SK-N-SH (cell line): ENCODE results near the gene PI4K2B.
"Not testable (repeated sequence)": the region's sequence is repeated elsewhere in the genome, so short reads cannot be mapped to it uniquely, and the experiment has no call there.

Experiments used
- EP300 ChIP-seq, 2 experiments: IDR thresholded peaks; 2 replicates each; pipeline versions ENCODE4 v1.4.0 to v1.6.1; 2012; ENCODE audit warnings: borderline replicate concordance in 1 of 2, low read depth in 1 of 2, low read length in 1 of 2
- EZH2phosphoT487 ChIP-seq: fragments of 200-600 bp; sonication (generic); IDR thresholded peaks from 2 replicates; pipeline ENCODE4 v1.6.1; 2017; ENCODE audit warnings: low read depth, mixed run types, mild to moderate bottlenecking, antibody characterized with exemption, moderate library complexity, borderline replicate concordance
- GABPA ChIP-seq: IDR thresholded peaks from 2 replicates; pipeline ENCODE4 v1.4.0; 2012; ENCODE audit warnings: low read depth, mild to moderate bottlenecking
- JUND ChIP-seq: IDR thresholded peaks from 2 replicates; pipeline ENCODE4 v1.4.0; 2012
- MXI1 ChIP-seq: IDR thresholded peaks from 2 replicates; pipeline ENCODE4 v1.6.1; 2012; ENCODE audit warnings: mild to moderate bottlenecking, low read depth, low read length, improper control_type of control experiment
- NFIC ChIP-seq: IDR thresholded peaks from 2 replicates; pipeline ENCODE4 v1.4.0; 2012; ENCODE audit warnings: borderline replicate concordance
- NRF1 ChIP-seq: IDR thresholded peaks from 2 replicates; pipeline ENCODE4 v1.6.1; 2012; ENCODE audit warnings: low read depth, mild to moderate bottlenecking, low read length
- SMC3 ChIP-seq: IDR thresholded peaks from 2 replicates; pipeline ENCODE4 v1.6.1; 2012; ENCODE audit warnings: low read depth, low read length, improper control_type of control experiment
- TAF1 ChIP-seq: IDR thresholded peaks from 2 replicates; pipeline ENCODE4 v1.6.1; 2012; ENCODE audit warnings: low read depth, mild to moderate bottlenecking, low read length, moderate library complexity, borderline replicate concordance
- TEAD4 ChIP-seq: IDR thresholded peaks from 2 replicates; pipeline ENCODE4 v1.4.0; 2012; ENCODE audit warnings: mild to moderate bottlenecking, borderline replicate concordance; ENCODE audit not compliant: insufficient read depth
- TF ChIP-seq, protein P1 (sequence below): fragments of 200-600 bp; sonication (generic); IDR thresholded peaks from 2 replicates; pipeline ENCODE4 v1.6.1; 2017; ENCODE audit warnings: antibody characterized with exemption, mild to moderate bottlenecking, moderate library complexity

DNA sequence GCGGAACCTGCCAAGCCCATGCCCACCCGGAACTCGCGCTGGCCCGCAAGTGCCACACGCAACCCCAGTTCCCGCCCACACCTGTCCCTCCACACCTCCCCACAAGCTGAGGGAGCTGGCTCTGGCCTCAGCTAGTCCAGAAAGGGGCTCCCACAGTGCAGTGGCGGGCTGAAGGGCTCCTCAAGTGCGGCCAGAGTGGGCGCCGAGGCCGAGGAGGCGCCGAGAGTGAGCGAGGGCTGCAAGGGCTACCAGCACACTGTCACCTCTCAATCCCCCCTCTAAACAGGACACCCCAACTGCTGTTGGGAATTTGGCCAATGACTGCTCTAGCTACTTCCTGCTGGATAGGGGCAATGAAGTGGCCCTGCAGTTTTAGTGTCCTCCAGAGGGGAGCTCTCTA, 5.7 kb downstream of the PI4K2B start:
- TF ChIP-seq TAF1; TEAD4; EZH2phosphoT487; EP300 (IDR thresholded peaks at IDR 0.05; ENCODE audit: borderline replicate concordance in 1 of 2, low read depth in 1 of 2, low read length in 1 of 2); NRF1; GABPA; JUND; NFIC; SMC3; MXI1: not testable (repeated sequence)
- TF ChIP-seq, protein P1, sequence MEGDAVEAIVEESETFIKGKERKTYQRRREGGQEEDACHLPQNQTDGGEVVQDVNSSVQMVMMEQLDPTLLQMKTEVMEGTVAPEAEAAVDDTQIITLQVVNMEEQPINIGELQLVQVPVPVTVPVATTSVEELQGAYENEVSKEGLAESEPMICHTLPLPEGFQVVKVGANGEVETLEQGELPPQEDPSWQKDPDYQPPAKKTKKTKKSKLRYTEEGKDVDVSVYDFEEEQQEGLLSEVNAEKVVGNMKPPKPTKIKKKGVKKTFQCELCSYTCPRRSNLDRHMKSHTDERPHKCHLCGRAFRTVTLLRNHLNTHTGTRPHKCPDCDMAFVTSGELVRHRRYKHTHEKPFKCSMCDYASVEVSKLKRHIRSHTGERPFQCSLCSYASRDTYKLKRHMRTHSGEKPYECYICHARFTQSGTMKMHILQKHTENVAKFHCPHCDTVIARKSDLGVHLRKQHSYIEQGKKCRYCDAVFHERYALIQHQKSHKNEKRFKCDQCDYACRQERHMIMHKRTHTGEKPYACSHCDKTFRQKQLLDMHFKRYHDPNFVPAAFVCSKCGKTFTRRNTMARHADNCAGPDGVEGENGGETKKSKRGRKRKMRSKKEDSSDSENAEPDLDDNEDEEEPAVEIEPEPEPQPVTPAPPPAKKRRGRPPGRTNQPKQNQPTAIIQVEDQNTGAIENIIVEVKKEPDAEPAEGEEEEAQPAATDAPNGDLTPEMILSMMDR = not testable (repeated sequence)
